CD4-positive, CD25-positive, alpha-beta regulatory T cell (primary cell): ENCODE results near the gene PTTG1IP2. TPM values are rescaled to one million over a fixed set of nuclear protein-coding genes. Genes with fewer than 3 reads are reported as not detected.

ENCODE experiments used
- ATAC-seq, 2 donors: fragments of 150-1000 bp; cut with Tn5 transposase; one replicate each; pipeline ENCODE4 v1.10.0; 2021; ENCODE audit warnings: low read depth in 2 of 2, moderate number of reproducible peaks in 2 of 2, moderate library complexity in 1 of 2
- DNase-seq, 3 donors: peaks; one replicate each; pipeline versions ENCODE4 v3.0.0 to v3.0.0-alpha.2; 2012 to 2022; ENCODE audit warnings: mixed read lengths in 1 of 3
- H3K27ac ChIP-seq: one replicate; pipeline ENCODE4 v1.7.0; 2013; ENCODE audit warnings: mild to moderate bottlenecking, low read length; ENCODE audit not compliant: insufficient read depth, poor library complexity, severe bottlenecking
- H3K27me3 ChIP-seq: one replicate; pipeline ENCODE4 v1.7.0; 2013; ENCODE audit warnings: low read length; ENCODE audit not compliant: control insufficient read depth, insufficient read depth
- H3K36me3 ChIP-seq: one replicate; pipeline ENCODE4 v1.7.0; 2013; ENCODE audit warnings: mild to moderate bottlenecking, low read length, moderate library complexity; ENCODE audit not compliant: control insufficient read depth, insufficient read depth
- H3K4me1 ChIP-seq: 2 replicates; pipeline ENCODE4 v1.7.0; 2013; ENCODE audit warnings: mild to moderate bottlenecking, low read length; ENCODE audit not compliant: insufficient read depth, control insufficient read depth, poor library complexity, severe bottlenecking
- H3K4me3 ChIP-seq: one replicate; pipeline ENCODE4 v1.7.0; 2013; ENCODE audit warnings: low read depth, mild to moderate bottlenecking, low read length, moderate library complexity
- H3K9me3 ChIP-seq, 2 experiments: 1 replicate in 1 of 2; 2 replicates in 1 of 2; pipeline ENCODE4 v1.7.0; 2013; ENCODE audit warnings: low read length in 2 of 2, mild to moderate bottlenecking in 1 of 2, moderate library complexity in 1 of 2; ENCODE audit not compliant: control insufficient read depth in 2 of 2
- H3K27ac Mint-ChIP-seq, 3 donors: one replicate each; pipeline ENCODE4 v1.8.0; 2020 to 2022; ENCODE audit warnings: mild to moderate bottlenecking in 3 of 3, mixed read lengths in 3 of 3, moderate library complexity in 2 of 3
- H3K27me3 Mint-ChIP-seq: one replicate; pipeline ENCODE4 v1.8.0; 2022; ENCODE audit warnings: mild to moderate bottlenecking, mixed read lengths
- H3K36me3 Mint-ChIP-seq: one replicate; pipeline ENCODE4 v1.8.0; 2020; ENCODE audit warnings: mixed read lengths
- H3K4me1 Mint-ChIP-seq, 4 donors: one replicate each; pipeline ENCODE4 v1.8.0; 2020 to 2022; ENCODE audit warnings: mixed read lengths in 4 of 4, mild to moderate bottlenecking in 1 of 4
- H3K4me3 Mint-ChIP-seq, 4 donors: one replicate each; pipeline ENCODE4 v1.8.0; 2020 to 2022; ENCODE audit warnings: mild to moderate bottlenecking in 4 of 4, mixed read lengths in 4 of 4, moderate library complexity in 3 of 4
- H3K9me3 Mint-ChIP-seq, 7 donors: one replicate each; pipeline ENCODE4 v1.8.0; 2020 to 2022; ENCODE audit warnings: mixed read lengths in 7 of 7, mild to moderate bottlenecking in 3 of 7, moderate library complexity in 2 of 7
- polyA plus RNA-seq, 4 donors: library from polyadenylated mRNA; unstranded; fragments of 300-500 nt; fragmentation: Illumina TruSeq; gene quantifications; one replicate each; pipeline ENCODE4 v1.2.3, GENCODE V29; 2021
- total RNA-seq: library from RNA; stranded (reverse); gene quantifications from one replicate; pipeline ENCODE4 v1.2.3, GENCODE V29; 2022

Gene PTTG1IP2
- total and polyA plus RNA-seq, 5 donors from 2014 or later, result not detected

DNA sequence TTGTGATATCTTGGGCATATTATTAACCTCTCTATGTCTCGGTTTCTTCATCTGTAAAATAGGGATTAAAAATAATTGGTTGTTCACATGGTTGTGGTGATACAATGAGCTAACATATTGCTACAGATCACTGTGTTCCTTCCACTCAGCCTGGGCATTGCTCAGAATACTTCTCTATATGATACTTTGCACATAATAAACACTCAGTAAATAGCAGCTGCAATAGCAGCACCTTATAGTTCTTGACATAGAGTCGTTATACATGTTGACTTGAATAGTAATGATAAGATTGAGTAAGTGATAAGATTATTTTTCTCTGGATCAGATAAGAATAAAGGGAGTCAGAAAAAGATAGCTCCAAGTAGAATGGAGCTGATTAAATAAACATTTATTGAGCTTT lies 42.3 kb downstream of the PTTG1IP2 start:
- H3K4me1 Mint-ChIP-seq, result no peaks in the 10 kb centered on the region
- no peak overlapping the region for H3K27ac ChIP-seq
- H3K9me3 Mint-ChIP-seq, result no peaks in the 10 kb centered on the region
- no peaks in the 10 kb centered on the region for H3K36me3 Mint-ChIP-seq
- no peak overlapping the region for H3K27ac Mint-ChIP-seq
- H3K36me3 ChIP-seq, result no peaks in the 10 kb centered on the region
- no peaks in the 10 kb centered on the region for H3K9me3 ChIP-seq
- no peaks in the 10 kb centered on the region for H3K4me1 ChIP-seq
- H3K27me3 Mint-ChIP-seq, result peaks cover 4% of the 10 kb centered on the region
- DNase-seq (no peak), ATAC-seq (no peak)
- no peak overlapping the region for H3K4me3 ChIP-seq
- no peaks in the 10 kb centered on the region for H3K27me3 ChIP-seq
- H3K4me3 Mint-ChIP-seq, result no peak overlapping the region

- no peaks in the 10 kb centered on the region for H3K9me3 ChIP-seq
- Mint-ChIP-seq H3K4me3 (no peak overlapping the region), H3K9me3 (peaks cover 0 to 2% (median 0%) of the 10 kb centered on the region in 7 donors), H3K36me3 (no peaks in the 10 kb centered on the region), H3K4me1 (no peaks in the 10 kb centered on the region), H3K27me3 (peaks cover 4% of the 10 kb centered on the region), H3K27ac (no peak overlapping the region)
- no peak overlapping the region for H3K4me3 ChIP-seq
- H3K36me3 ChIP-seq, result no peaks in the 10 kb centered on the region
- no peak for ATAC-seq
- H3K27ac ChIP-seq, result no peak overlapping the region
- no peaks in the 10 kb centered on the region for H3K27me3 ChIP-seq
- DNase-seq, result no peak
- H3K4me1 ChIP-seq, result no peaks in the 10 kb centered on the region
These were observed 43.4 kb downstream of the PTTG1IP2 start for GRCh38 chr7:90512821-90513254.

- ATAC-seq (no peak), DNase-seq (no peak)
- Mint-ChIP-seq H3K4me1 (no peaks in the 10 kb centered on the region), H3K27ac (no peak overlapping the region), H3K27me3 (no peaks in the 10 kb centered on the region), H3K36me3 (no peaks in the 10 kb centered on the region), H3K4me3 (no peak overlapping the region), H3K9me3 (peaks cover 0 to 2% (median 0%) of the 10 kb centered on the region in 7 donors)
- H3K4me1 ChIP-seq, result no peaks in the 10 kb centered on the region
- no peaks in the 10 kb centered on the region for H3K27me3 ChIP-seq
- H3K36me3 ChIP-seq, result no peaks in the 10 kb centered on the region
- no peak overlapping the region for H3K4me3 ChIP-seq
- H3K27ac ChIP-seq, result no peak overlapping the region
- no peaks in the 10 kb centered on the region for H3K9me3 ChIP-seq
These were observed 46.8 kb downstream of the PTTG1IP2 start for GRCh38 chr7:90516257-90516656.

- H3K27ac Mint-ChIP-seq, result no peak overlapping the region
- H3K27ac ChIP-seq, result no peak overlapping the region
- no peaks in the 10 kb centered on the region for H3K4me1 Mint-ChIP-seq
- no peaks in the 10 kb centered on the region for H3K36me3 Mint-ChIP-seq
- no peak overlapping the region for H3K4me3 ChIP-seq
- no peak overlapping the region for H3K4me3 Mint-ChIP-seq
- no peak for ATAC-seq
- peaks cover 0 to 2% (median 0%) of the 10 kb centered on the region in 7 donors for H3K9me3 Mint-ChIP-seq
- DNase-seq, result no peak
- H3K4me1 ChIP-seq, result no peaks in the 10 kb centered on the region
- H3K27me3 Mint-ChIP-seq, result no peaks in the 10 kb centered on the region
- H3K27me3 ChIP-seq, result no peaks in the 10 kb centered on the region
- no peaks in the 10 kb centered on the region for H3K36me3 ChIP-seq
- H3K9me3 ChIP-seq, result no peaks in the 10 kb centered on the region
These were observed 49.2 kb downstream of the PTTG1IP2 start for GRCh38 chr7:90518630-90519029.

GRCh38 chr7:90520484-90520883 lies 51.0 kb downstream of the PTTG1IP2 start:
- Histone ChIP-seq H3K27me3 (no peaks in the 10 kb centered on the region), H3K4me1 (no peaks in the 10 kb centered on the region), H3K4me3 (no peak overlapping the region), H3K36me3 (no peaks in the 10 kb centered on the region), H3K27ac (no peak overlapping the region), H3K9me3 (no peaks in the 10 kb centered on the region)
- Mint-ChIP-seq H3K4me1 (no peaks in the 10 kb centered on the region), H3K27ac (no peak overlapping the region), H3K9me3 (peaks cover 0 to 6% (median 0%) of the 10 kb centered on the region in 7 donors), H3K36me3 (no peaks in the 10 kb centered on the region), H3K4me3 (no peak overlapping the region), H3K27me3 (no peaks in the 10 kb centered on the region)
- DNase-seq (no peak), ATAC-seq (no peak)

- DNase-seq, result no peak
- Mint-ChIP-seq H3K4me1 (peaks cover 0 to 2% (median 0%) of the 10 kb centered on the region in 4 donors), H3K27me3 (no peaks in the 10 kb centered on the region), H3K27ac (peak overlapping the region in 1 of 3 donors; percentile 77), H3K4me3 (no peak overlapping the region), H3K9me3 (peaks cover 0 to 9% (median 2%) of the 10 kb centered on the region in 7 donors), H3K36me3 (peaks cover 5% of the 10 kb centered on the region)
- H3K36me3 ChIP-seq, result no peaks in the 10 kb centered on the region
- H3K27ac ChIP-seq, result no peak overlapping the region
- no peak overlapping the region for H3K4me3 ChIP-seq
- no peaks in the 10 kb centered on the region for H3K27me3 ChIP-seq
- ATAC-seq, result no peak
- H3K4me1 ChIP-seq, result no peaks in the 10 kb centered on the region
- no peaks in the 10 kb centered on the region for H3K9me3 ChIP-seq
These were observed 60.8 kb downstream of the PTTG1IP2 start for GRCh38 chr7:90530263-90530662.

DNA sequence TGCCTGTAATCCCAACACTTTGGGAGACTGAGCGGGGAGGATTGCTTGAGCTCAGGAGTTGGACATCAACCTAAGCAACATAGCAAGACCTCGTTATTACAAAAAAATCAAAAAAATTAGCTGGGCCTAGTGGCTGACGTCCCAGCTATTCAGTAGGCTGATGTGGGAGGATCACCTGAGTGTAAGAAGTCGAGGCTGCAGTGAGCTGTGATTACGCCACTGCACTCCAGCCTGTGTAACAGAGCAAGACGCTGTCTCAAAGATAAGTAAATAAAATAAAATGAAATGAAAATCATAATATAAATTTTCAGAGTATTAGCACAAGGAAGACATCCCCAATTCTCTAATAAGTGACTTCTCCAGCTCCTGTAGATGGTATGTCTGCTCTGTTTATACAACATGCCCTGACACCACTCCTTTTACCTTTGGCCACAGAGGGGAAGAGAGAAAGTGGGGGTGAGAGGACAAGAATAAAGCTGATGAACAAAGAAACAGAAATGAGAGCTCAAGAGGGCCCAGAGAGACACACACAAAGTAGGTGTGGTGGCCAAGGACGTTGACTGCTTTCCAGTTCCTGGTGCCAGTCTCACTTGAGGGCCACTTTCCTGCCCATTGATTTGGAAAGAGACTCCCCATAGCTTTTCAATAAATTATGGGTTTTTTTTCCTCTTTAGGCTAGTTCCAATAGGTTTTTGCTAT lies 62.9 kb downstream of the PTTG1IP2 start:
- H3K9me3 Mint-ChIP-seq, result peaks cover 0 to 3% (median 2%) of the 10 kb centered on the region in 7 donors
- H3K4me1 Mint-ChIP-seq, result peaks cover 0 to 2% (median 0%) of the 10 kb centered on the region in 4 donors

DNA sequence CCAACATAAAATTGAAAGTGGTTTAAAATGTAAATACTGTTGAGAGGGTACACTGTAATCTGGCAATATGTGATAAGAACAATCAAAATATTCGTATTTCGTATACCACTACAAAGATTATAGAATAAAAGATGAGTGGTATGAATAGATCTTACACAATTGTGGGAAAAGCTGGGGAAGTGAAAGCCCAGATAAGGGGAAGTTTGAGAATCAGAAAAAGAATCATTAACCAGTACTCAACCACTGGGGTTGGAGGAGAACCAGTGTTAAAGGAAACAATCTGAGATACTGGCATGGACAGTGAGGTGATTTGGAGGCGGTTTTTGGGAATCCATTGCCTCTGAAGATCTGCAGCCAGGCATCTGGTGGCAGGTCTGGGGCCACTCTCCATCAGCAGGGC lies 67.0 kb downstream of the PTTG1IP2 start:
- Mint-ChIP-seq H3K27me3 (peaks cover 6% of the 10 kb centered on the region), H3K36me3 (no peaks in the 10 kb centered on the region), H3K9me3 (peaks cover 0 to 2% (median 0%) of the 10 kb centered on the region in 7 donors), H3K27ac (no peak overlapping the region), H3K4me3 (no peak overlapping the region), H3K4me1 (peaks cover 0 to 2% (median 0%) of the 10 kb centered on the region in 4 donors)
- H3K27ac ChIP-seq, result no peak overlapping the region
- H3K4me1 ChIP-seq, result no peaks in the 10 kb centered on the region
- ATAC-seq (no peak), DNase-seq (no peak)
- H3K4me3 ChIP-seq, result no peak overlapping the region
- no peaks in the 10 kb centered on the region for H3K36me3 ChIP-seq
- H3K27me3 ChIP-seq, result no peaks in the 10 kb centered on the region
- H3K9me3 ChIP-seq, result no peaks in the 10 kb centered on the region

More for the DNA sequence above, 62.9 kb downstream of the PTTG1IP2 start:
- no peak for DNase-seq
- Mint-ChIP-seq H3K27me3 (no peaks in the 10 kb centered on the region), H3K27ac (no peak overlapping the region), H3K4me3 (no peak overlapping the region), H3K36me3 (no peaks in the 10 kb centered on the region)
- H3K27me3 ChIP-seq, result no peaks in the 10 kb centered on the region
- no peak overlapping the region for H3K27ac ChIP-seq
- ATAC-seq, result no peak
- H3K4me1 ChIP-seq, result no peaks in the 10 kb centered on the region
- H3K36me3 ChIP-seq, result no peaks in the 10 kb centered on the region
- H3K9me3 ChIP-seq, result no peaks in the 10 kb centered on the region
- H3K4me3 ChIP-seq, result no peak overlapping the region
